HG03066 (cell line): ENCODE data around the gene ASIC1.

Experiments used
- ATAC-seq: cut with Tn5 transposase; IDR thresholded peaks from one replicate; pipeline ENCODE4 v1.9.1; 2021; ENCODE audit warnings: low read depth; ENCODE audit not compliant: unreplicated experiment

ASIC1 gene

GRCh38 chr12:50040657-50041056 is 16.7 kb upstream of the ASIC1 start:
- no peak for ATAC-seq

- no peak for ATAC-seq
Observed at GRCh38 chr12:50041062-50041860, 16.1 kb upstream of the ASIC1 start.

GRCh38 chr12:50041962-50042361 is 15.4 kb upstream of the ASIC1 start:
- no peak for ATAC-seq

GRCh38 chr12:50042693-50043092 is 14.7 kb upstream of the ASIC1 start:
- ATAC-seq = no peak

- no peak for ATAC-seq
Observed at GRCh38 chr12:50043308-50043707, 14.1 kb upstream of the ASIC1 start.

GRCh38 chr12:50043854-50044253 is 13.5 kb upstream of the ASIC1 start:
- ATAC-seq = no peak

- no peak for ATAC-seq
Observed at GRCh38 chr12:50047693-50048250, 9.6 kb upstream of the ASIC1 start.

GRCh38 chr12:50049254-50050118 is 7.9 kb upstream of the ASIC1 start:
- no peak for ATAC-seq

GRCh38 chr12:50050119-50050385 is 7.3 kb upstream of the ASIC1 start:
- ATAC-seq = no peak

GRCh38 chr12:50050410-50051098 is 6.8 kb upstream of the ASIC1 start:
- ATAC-seq = no peak

GRCh38 chr12:50051101-50051806 is 6.1 kb upstream of the ASIC1 start:
- no peak for ATAC-seq

- ATAC-seq = no peak
Observed at GRCh38 chr12:50052544-50052943, 4.9 kb upstream of the ASIC1 start.

- no peak for ATAC-seq
Observed at GRCh38 chr12:50052964-50053363, 4.4 kb upstream of the ASIC1 start.

GRCh38 chr12:50053583-50053982 is 3.8 kb upstream of the ASIC1 start:
- ATAC-seq = no peak

- no peak for ATAC-seq
Observed at GRCh38 chr12:50055831-50056638, 1.4 kb upstream of the ASIC1 start.

- no peak for ATAC-seq
Observed at GRCh38 chr12:50056639-50056976, 788 bp upstream of the ASIC1 start.

- no peak for ATAC-seq
Observed at GRCh38 chr12:50057896-50058670, 687 bp downstream of the ASIC1 start.

- no peak for ATAC-seq
Observed at GRCh38 chr12:50058743-50059312, 1.4 kb downstream of the ASIC1 start.
